ENCODE data around the gene CCDC8.

- TF ChIP-seq CTCF (IDR thresholded peaks at IDR 0.05) (no peak), EZH2phosphoT487 (IDR thresholded peaks at IDR 0.05; ENCODE audit: borderline replicate concordance, low read depth) (no peak), RAD21 (IDR thresholded peaks at IDR 0.05; ENCODE audit: low read length) (no peak), TAF1 (IDR thresholded peaks at IDR 0.05; ENCODE audit: borderline replicate concordance, low read depth, low read length) (no peak), GABPA (IDR thresholded peaks at IDR 0.05; ENCODE audit: low read depth) (no peak), MXI1 (IDR thresholded peaks at IDR 0.05; ENCODE audit: low read depth, low read length) (no peak), POLR2AphosphoS5 (IDR thresholded peaks at IDR 0.05; ENCODE audit: low read depth, low read length) (no peak), SIN3A (IDR thresholded peaks at IDR 0.05; ENCODE audit: borderline replicate concordance, low read depth, low read length) (no peak), FOXJ3 (CRISPR knock-in tag; IDR thresholded peaks at IDR 0.05) (no peak), MAX (IDR thresholded peaks at IDR 0.05; ENCODE audit: low read depth) (no peak), EP300 (IDR thresholded peaks at IDR 0.05; ENCODE audit: borderline replicate concordance in 1 of 2, low read depth in 1 of 2, low read length in 1 of 2) (no peak), REST (IDR thresholded peaks at IDR 0.05; ENCODE audit: low read depth, low read length) (no peak), YY1 (IDR thresholded peaks at IDR 0.05; ENCODE audit: low read depth) (no peak)
Measured at GRCh38 chr19:46448601-46449000, 35.2 kb upstream of the CCDC8 start.

Measured in SK-N-SH (cell line).